SU-DHL-6 (cell line): Measurements from ENCODE around the gene INO80E.

ENCODE experiments used
- EZH2phosphoT487 ChIP-seq: fragments of 200-600 bp; sonication (generic), shearing (Covaris generic); conservative IDR thresholded peaks from 2 replicates; pipeline ENCODE4 v1.6.1; 2018; ENCODE audit warnings: mild to moderate bottlenecking, antibody characterized with exemption, low read length, moderate library complexity, mixed read lengths
- TF ChIP-seq, protein P1 (sequence below): fragments of 200-600 bp; sonication (generic); IDR thresholded peaks from one replicate; pipeline ENCODE4 v1.5.1; 2017; ENCODE audit warnings: antibody characterized with exemption, mild to moderate bottlenecking, low read length, moderate library complexity; ENCODE audit not compliant: insufficient read depth, poor library complexity, severe bottlenecking

DNA sequence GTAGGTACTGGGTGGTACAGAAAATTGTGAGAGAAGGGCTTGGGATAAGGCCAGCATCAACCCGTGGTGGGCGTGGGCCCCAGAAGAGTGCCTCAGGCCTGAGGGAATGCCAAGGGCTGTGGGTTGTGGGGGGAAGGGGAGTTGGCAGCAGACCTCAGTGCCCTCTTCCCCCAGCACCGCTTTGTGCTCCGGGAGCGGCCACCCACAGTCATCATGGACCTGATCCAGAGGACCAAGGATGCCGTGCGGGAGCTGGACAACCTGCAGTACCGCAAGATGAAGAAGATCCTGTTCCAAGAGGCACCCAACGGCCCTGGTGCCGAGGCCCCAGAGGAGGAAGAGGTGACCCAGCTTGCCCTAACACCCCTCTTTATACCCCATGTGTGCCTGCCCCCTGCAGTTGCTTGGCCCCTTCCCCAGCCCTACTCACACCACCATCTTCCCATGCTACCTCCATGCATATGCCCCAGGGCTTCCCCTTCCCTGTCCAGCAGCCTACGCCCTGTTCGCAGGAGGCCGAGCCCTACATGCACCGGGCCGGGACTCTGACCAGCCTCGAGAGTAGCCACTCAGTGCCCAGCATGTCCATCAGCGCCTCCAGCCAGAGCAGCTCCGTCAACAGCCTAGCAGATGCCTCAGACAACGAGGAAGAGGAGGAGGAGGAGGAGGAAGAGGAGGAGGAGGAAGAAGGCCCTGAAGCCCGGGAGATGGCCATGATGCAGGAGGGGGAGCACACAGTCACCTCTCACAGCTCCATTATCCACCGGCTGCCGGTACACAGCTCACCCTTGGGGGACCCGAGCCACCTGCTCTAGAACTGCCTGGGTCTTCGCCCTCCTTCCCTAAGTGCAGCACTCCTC lies 13.3 kb upstream of the INO80E start:
- TF ChIP-seq, protein P1, sequence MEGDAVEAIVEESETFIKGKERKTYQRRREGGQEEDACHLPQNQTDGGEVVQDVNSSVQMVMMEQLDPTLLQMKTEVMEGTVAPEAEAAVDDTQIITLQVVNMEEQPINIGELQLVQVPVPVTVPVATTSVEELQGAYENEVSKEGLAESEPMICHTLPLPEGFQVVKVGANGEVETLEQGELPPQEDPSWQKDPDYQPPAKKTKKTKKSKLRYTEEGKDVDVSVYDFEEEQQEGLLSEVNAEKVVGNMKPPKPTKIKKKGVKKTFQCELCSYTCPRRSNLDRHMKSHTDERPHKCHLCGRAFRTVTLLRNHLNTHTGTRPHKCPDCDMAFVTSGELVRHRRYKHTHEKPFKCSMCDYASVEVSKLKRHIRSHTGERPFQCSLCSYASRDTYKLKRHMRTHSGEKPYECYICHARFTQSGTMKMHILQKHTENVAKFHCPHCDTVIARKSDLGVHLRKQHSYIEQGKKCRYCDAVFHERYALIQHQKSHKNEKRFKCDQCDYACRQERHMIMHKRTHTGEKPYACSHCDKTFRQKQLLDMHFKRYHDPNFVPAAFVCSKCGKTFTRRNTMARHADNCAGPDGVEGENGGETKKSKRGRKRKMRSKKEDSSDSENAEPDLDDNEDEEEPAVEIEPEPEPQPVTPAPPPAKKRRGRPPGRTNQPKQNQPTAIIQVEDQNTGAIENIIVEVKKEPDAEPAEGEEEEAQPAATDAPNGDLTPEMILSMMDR: no peak
- TF ChIP-seq EZH2phosphoT487: no peak
